ENCODE results near the gene RBM47. TPM values are rescaled to one million over a fixed set of nuclear protein-coding genes. Genes with fewer than 3 reads are reported as not detected.

The RBM47 gene
- total and polyA plus RNA-seq, 2 of the 4 experiments (the other 2 are of a cell fraction), result 0.44 to 1.1 TPM

- no peaks in the 10 kb centered on the region for H3K9me3 ChIP-seq (ENCODE audit: control insufficient read depth, insufficient read depth, low read length)
- in situ Hi-C loops (cut with MboI; ENCODE audit: low sequenced_read_pairs) (no loop called here), intact Hi-C loops (cut with micrococcal nuclease) (no loop called here)
Observed at GRCh38 chr4:40379248-40379647, 250.4 kb downstream of the RBM47 start.

More at GRCh38 chr4:40379248-40379647, 250.4 kb downstream of the RBM47 start:
- dilution Hi-C loops (cut with HindIII; ENCODE audit: low sequenced_read_pairs, unreplicated experiment), result no loop called here
- no peak for ATAC-seq (ENCODE audit: low read depth)
- Histone ChIP-seq H3K18ac (ENCODE audit: low read depth, low read length) (no peak overlapping the region), H3K79me1 (ENCODE audit: low read depth in 1 of 2, low read length in 2 of 2) (no peaks in the 10 kb centered on the region), H3K4me3 (ENCODE audit: insufficient read depth, low read depth, low read length) (no peak overlapping the region), H3K4ac (ENCODE audit: low read depth, low read length) (no peak overlapping the region), H2BK20ac (ENCODE audit: low read depth, low read length) (no peak overlapping the region), H3K9me1 (ENCODE audit: insufficient read depth, low read length) (0 out of 2 replicates have a peak, but pooled peaks cover 3% of the 10 kb centered on the region), H2AK5ac (ENCODE audit: low read depth, low read length) (no peak overlapping the region), H3K9ac (ENCODE audit: low read depth, low read length) (no peak overlapping the region), H4K8ac (ENCODE audit: low read depth in 2 of 2, low read length in 2 of 2) (no peak overlapping the region), H3K56ac (ENCODE audit: extremely low read depth, insufficient read depth, low read length) (no peak overlapping the region), H3K27ac (ENCODE audit: insufficient read depth, low read length) (no peak overlapping the region), H3K14ac (replicated peaks; ENCODE audit: low read depth, low read length) (no peak overlapping the region), H3K4me1 (ENCODE audit: control insufficient read depth, insufficient read depth, low read length) (no peaks in the 10 kb centered on the region), H3K23ac (ENCODE audit: low read depth, low read length) (no peak overlapping the region), H2BK5ac (ENCODE audit: low read depth, low read length, poor library complexity, severe bottlenecking) (no peak overlapping the region), H4K20me1 (ENCODE audit: insufficient read depth, low read length) (no peaks in the 10 kb centered on the region), H2AK9ac (replicated peaks; ENCODE audit: low read depth, low read length, poor library complexity) (no peak overlapping the region), H3K36me3 (ENCODE audit: control insufficient read depth, insufficient read depth, low read length) (no peaks in the 10 kb centered on the region), H4K91ac (ENCODE audit: insufficient read depth, low read depth, low read length) (no peak overlapping the region), H3K27me3 (ENCODE audit: control insufficient read depth, insufficient read depth, low read length) (peaks cover 2% of the 10 kb centered on the region; the same call in 1 of the 2 replicates), H2BK15ac (ENCODE audit: low read depth, low read length) (no peak overlapping the region), H4K5ac (ENCODE audit: low read depth, low read length) (no peak overlapping the region), H2AFZ (replicated peaks; ENCODE audit: low read length, poor library complexity) (no peak overlapping the region), H3K4me2 (ENCODE audit: low read depth, low read length) (no peak overlapping the region), H2BK120ac (ENCODE audit: low read depth, low read length) (no peak overlapping the region)
- no TSS peak for BruUV-seq (replicated peaks)
- no peak for TF ChIP-seq NFE2L2 (IDR thresholded peaks at IDR 0.05; ENCODE audit: low read depth, low read length)
- TF ChIP-seq POLR2A (IDR thresholded peaks at IDR 0.05; ENCODE audit: low read depth, low read length), result no peak
- TF ChIP-seq RFX5 (IDR thresholded peaks at IDR 0.05; ENCODE audit: low read depth, low read length), result no peak
- no peak for TF ChIP-seq USF2 (IDR thresholded peaks at IDR 0.05; ENCODE audit: low read depth, low read length)
- TF ChIP-seq RCOR1 (IDR thresholded peaks at IDR 0.05; ENCODE audit: insufficient replicate concordance, low read length), result no peak
- no peak for TF ChIP-seq MXI1 (IDR thresholded peaks at IDR 0.05; ENCODE audit: borderline replicate concordance, low read depth, low read length)
- no peak for TF ChIP-seq CHD1 (IDR thresholded peaks at IDR 0.05; ENCODE audit: low read depth, low read length)
- TF ChIP-seq MAFK (IDR thresholded peaks at IDR 0.05; ENCODE audit: low read depth, low read length), result no peak
- no peak for TF ChIP-seq SMC3 (IDR thresholded peaks at IDR 0.05; ENCODE audit: low read depth, low read length)
- TF ChIP-seq RAD21 (IDR thresholded peaks at IDR 0.05; ENCODE audit: low read length), result no peak
- TF ChIP-seq ELK1 (IDR thresholded peaks at IDR 0.05; ENCODE audit: borderline replicate concordance, low read depth, low read length), result no peak
- no peak for TF ChIP-seq BHLHE40 (IDR thresholded peaks at IDR 0.05; ENCODE audit: low read depth, low read length)
- no peak for TF ChIP-seq CEBPB (IDR thresholded peaks at IDR 0.05; ENCODE audit: low read depth, low read length)
- TF ChIP-seq MAZ (IDR thresholded peaks at IDR 0.05; ENCODE audit: borderline replicate concordance, low read depth, low read length), result no peak
- TF ChIP-seq CTCF (conservative IDR thresholded peaks at IDR 0.05; ENCODE audit: low read depth, low read length), result no peak
- no peak for TF ChIP-seq FOS (IDR thresholded peaks at IDR 0.05; ENCODE audit: low read depth, low read length)
- CTCF ChIA-PET, result no interaction called here
- no peak for DNase-seq
- no CpG with 5 or more reads among the region's 3 CpGs for WGBS, 2 experiments (ENCODE audit: extremely low coverage in 2 of 2, insufficient read length in 1 of 2)
- POLR2A ChIA-PET (ENCODE audit: unreplicated experiment), result no interaction called here
